Activated CD8-positive, alpha-beta memory T cell treated with anti-CD3 and anti-CD28 coated beads for 36 hours (primary cell): ENCODE measurements around the gene MAPRE2. TPM values are rescaled to one million over a fixed set of nuclear protein-coding genes. Genes with fewer than 3 reads are reported as not detected.
"Not testable (repeated sequence)": the region's sequence is repeated elsewhere in the genome, so short reads cannot be mapped to it uniquely, and the experiment has no call there.

Experiments
- CTCF ChIA-PET: fragments of 350-600 bp; sonication (Branson Sonifier 250); formaldehyde crosslinking; loops from one replicate; lab custom pipeline; 2021; ENCODE audit warnings: antibody characterized with exemption; lab: Charles Lee
- POLR2A ChIA-PET: fragments of 350-600 bp; sonication (Branson Sonifier 250); formaldehyde crosslinking; loops from one replicate; lab custom pipeline; 2021; ENCODE audit warnings: antibody characterized with exemption; lab: Charles Lee
- total RNA-seq, 2 experiments: library from RNA; stranded (reverse); gene quantifications; one replicate each; pipeline ENCODE4 v1.2.3, GENCODE V29; 2021

MAPRE2 gene
- total RNA-seq, 2 experiments from 2014 or later = 49.0 to 50.9 TPM

- ChIA-PET CTCF (no interaction called here), POLR2A (no interaction called here)
Observed at GRCh38 chr18:35107216-35107615, 66.0 kb downstream of the MAPRE2 start.

- POLR2A ChIA-PET, CTCF ChIA-PET: not testable (repeated sequence)
Observed at GRCh38 chr18:35108088-35108487, 66.9 kb downstream of the MAPRE2 start.

DNA sequence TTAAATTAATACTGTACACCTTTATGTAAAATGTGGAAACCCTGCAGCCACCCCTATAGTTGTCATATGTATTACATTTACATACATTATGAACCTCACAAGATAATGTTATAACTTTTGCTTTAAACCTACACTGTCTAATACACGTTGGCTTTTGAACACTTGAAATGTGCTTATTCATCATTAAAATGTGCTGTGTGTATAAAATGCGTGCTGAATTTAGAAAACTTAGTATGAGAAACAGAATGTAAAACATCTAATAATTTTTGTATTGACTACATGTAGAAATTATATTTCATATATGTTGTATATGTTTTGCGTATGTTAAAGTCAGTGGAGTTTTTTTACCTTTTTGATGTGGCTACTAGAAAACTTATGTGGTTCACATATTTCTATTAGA, 68.8 kb downstream of the MAPRE2 start:
- CTCF ChIA-PET = no interaction called here

DNA sequence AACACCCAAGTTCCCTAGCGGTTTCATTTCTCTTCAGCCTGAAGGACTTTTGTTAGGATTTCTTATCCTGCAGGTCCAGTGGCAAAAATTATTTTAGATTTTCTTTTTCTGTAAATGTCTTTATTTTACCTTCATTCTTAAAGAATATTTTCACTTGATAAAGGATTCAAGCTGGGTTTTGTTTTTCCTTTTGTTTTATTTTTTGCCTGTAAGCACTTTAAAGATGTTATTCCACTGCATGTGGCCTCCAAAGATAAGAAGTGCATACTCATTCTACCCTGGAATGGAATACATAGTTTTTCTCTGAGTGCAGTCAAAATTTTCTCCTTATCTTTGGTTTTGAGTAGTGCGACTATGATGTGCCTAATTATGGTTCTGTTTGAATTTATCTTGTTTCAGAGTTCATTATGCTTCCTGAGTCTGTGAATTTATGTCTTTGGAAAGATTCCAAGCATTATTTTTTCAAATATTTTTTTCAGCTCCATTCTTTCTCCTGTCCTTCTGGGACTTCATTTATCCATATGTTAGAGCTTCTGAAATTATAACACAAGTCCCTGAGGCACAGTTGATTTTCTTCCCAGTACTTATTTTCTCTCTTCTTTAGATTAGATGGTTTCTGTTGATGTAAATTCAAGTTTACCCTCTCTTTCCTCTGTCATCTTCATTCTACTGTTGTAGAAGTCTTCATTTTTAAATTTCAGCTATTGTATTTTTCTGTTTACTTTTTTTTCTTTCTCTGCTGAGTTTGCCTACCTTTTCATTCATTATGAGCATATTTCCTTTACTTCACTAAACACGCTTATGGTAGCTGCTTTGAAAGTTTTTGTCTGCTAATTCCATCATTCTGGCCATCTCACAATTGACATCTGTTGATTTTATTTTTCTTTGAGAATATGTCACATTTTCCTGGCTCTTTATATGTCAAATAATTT, 69.6 kb downstream of the MAPRE2 start:
- CTCF ChIA-PET = no interaction called here
- POLR2A ChIA-PET = no interaction called here

More for the DNA sequence above, 68.8 kb downstream of the MAPRE2 start:
- POLR2A ChIA-PET = no interaction called here

GRCh38 chr18:35112696-35113095, 71.5 kb downstream of the MAPRE2 start:
- CTCF ChIA-PET = interaction anchor here (1.3 kb wide), 1 partner anchor 11 kb away, joined by 4 read pairs; no protein-coding TSS in a partner anchor
- POLR2A ChIA-PET = no interaction called here

DNA sequence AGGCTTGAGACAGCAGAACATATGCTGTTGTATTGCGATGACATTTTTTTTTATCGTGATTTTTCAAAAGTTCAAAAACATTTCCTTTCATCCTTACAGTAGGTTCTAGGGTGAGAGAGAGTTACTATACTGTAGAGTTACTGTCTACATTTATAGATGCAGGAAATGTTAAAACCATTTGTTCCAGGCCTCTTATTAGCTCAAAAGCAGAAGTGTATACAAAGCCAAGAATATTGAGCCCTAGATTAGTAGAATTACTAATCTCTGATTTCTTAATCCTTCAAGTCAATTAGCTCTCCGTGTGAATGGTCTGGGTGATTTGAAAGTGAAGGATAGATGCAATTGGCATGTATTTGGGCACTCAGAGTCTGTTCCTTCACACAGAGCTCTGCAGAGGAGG, 73.1 kb downstream of the MAPRE2 start:
- POLR2A ChIA-PET = no interaction called here
- CTCF ChIA-PET = interaction anchor here (1.3 kb wide), 1 partner anchor 9 kb away, joined by 4 read pairs; no protein-coding TSS in a partner anchor

GRCh38 chr18:35116784-35117318, 75.6 kb downstream of the MAPRE2 start:
- CTCF ChIA-PET = no interaction called here

GRCh38 chr18:35117372-35117771, 76.2 kb downstream of the MAPRE2 start:
- CTCF ChIA-PET = no interaction called here
- POLR2A ChIA-PET = no interaction called here

More at GRCh38 chr18:35116784-35117318, 75.6 kb downstream of the MAPRE2 start:
- POLR2A ChIA-PET = no interaction called here

DNA sequence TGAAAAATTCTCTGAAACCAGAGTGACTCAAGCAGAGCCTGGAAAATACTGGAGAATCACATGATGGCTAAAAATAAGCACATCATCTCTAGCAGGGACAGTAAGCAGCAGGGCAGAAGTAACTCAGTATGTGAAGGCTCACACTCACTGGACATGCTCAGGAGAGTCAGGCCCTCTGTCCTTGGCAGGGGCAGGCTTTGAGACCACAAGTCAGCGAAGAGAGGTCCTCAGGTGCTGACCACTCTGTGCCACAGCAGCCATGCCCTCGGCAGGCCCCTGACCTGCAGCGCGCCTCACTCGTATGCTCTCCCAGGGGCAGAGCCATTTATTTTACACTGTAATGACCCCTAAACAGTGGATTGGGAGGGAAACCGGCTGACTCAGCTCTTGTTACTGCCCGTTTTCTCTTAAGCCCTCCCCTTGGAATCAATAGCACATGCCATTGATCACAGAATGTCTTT, 76.8 kb downstream of the MAPRE2 start:
- CTCF ChIA-PET = no interaction called here
- POLR2A ChIA-PET = no interaction called here

DNA sequence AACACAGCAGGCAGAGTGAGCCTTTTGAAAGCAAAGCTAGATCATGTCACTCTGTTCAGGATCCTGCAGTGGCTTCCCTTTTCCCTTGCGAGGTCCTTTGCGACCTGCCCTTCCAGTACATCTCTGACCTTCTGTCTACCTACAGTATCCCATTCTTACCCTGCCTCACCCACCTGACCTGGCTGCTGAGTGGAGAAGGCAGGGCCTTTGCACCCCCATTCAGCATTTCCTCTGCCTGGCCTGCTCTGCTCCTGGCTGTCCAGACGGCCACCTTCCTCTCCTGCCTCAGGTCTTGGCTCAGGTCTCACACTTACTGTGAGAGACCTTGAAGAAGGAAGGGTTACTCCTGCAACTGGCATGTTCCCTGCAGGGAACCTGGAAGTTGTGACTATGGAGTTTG, 77.4 kb downstream of the MAPRE2 start:
- POLR2A ChIA-PET = no interaction called here

DNA sequence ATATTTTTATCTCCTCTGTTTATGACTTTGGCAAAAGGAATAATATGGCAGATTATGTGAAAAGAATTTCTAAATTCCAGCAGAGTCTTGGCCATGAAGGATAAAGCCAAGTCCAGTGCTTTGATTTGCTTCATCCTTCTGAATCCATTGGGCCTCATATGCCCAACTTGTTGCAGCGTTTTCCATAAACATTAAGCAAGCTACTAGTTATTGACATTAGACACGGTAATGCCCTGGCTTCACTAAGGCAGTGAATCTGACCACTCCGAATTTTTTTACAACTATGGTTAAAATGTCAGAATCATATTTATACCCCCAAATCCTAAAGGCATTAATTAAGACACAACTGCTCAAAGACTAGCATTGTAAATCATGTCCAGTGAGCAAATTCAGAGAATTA, 79.8 kb downstream of the MAPRE2 start:
- CTCF ChIA-PET = interaction anchor here (1.4 kb wide), 1 partner anchor 144 kb away, joined by 4 read pairs; no protein-coding TSS in a partner anchor
- POLR2A ChIA-PET = no interaction called here

More for the DNA sequence above, 77.4 kb downstream of the MAPRE2 start:
- CTCF ChIA-PET = no interaction called here

DNA sequence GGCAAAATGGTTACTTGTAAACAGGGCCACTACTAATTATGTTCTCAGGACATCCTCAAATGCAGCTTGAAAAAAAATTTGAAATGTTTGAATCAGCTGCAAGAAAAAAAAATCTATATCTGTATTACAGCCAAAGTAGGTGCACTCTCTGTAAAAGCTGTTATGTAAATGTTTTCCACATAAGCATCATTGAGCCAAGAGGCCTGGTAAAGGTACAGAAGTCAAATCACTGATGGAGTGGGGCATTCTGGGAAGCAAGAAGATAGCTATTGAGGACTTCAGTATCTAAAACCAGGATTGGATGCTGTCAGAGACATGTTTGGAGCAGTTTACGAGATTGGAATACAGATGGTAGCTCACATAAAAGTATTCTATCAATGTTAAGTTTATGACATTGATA, 80.3 kb downstream of the MAPRE2 start:
- POLR2A ChIA-PET = no interaction called here
- CTCF ChIA-PET = interaction anchor here (1.4 kb wide), 1 partner anchor 144 kb away, joined by 4 read pairs; no protein-coding TSS in a partner anchor

GRCh38 chr18:35122586-35123224, 81.5 kb downstream of the MAPRE2 start:
- POLR2A ChIA-PET = no interaction called here
- CTCF ChIA-PET = interaction anchor here (1.8 kb wide), 1 partner anchor 9 kb away, joined by 4 read pairs; no protein-coding TSS in a partner anchor

GRCh38 chr18:35123811-35124210, 82.6 kb downstream of the MAPRE2 start:
- POLR2A ChIA-PET = no interaction called here
- CTCF ChIA-PET = interaction anchor here (1.8 kb wide), 1 partner anchor 10 kb away, joined by 4 read pairs; no protein-coding TSS in a partner anchor

- ChIA-PET CTCF (no interaction called here), POLR2A (no interaction called here)
Observed at GRCh38 chr18:35127201-35127600, 86.0 kb downstream of the MAPRE2 start.

DNA sequence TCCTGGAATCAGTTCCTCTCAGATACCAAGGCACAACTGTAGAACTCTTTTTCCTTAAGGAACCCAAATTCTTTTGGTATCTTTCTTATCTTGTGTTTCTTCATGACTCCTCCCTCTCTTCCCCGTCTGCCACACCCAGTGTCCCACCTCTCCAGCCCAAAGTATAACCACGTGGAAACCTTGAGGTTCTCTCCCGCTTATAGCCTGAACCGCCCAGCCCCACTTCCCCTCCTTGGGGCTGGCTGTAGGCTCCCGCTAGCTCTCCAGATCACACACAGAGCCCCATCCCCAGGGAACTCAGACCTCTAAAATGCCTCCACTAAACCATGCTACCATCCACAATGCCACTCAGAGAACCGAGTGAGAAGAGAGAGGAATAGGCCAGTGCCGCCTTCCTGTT, 87.5 kb downstream of the MAPRE2 start:
- POLR2A ChIA-PET = no interaction called here
- CTCF ChIA-PET = no interaction called here

DNA sequence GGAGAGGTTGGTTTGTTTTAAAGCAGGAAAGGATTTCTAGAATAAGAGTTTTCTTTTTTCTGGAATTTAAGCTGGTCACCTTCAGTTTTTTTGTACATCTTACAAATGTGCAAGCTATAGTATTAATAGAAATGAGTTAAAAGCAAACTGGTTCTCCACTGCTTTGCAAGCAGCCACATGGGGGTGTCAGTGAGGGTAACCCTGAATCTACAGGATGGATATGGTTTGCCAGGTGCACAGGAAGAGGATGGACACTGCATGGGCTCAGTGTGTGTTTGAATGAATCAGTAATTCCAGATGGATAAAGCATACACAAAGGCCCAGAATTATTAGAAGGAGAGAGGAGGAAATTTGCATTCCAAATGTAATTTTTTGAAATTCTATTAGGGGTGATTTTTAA, 89.0 kb downstream of the MAPRE2 start:
- POLR2A ChIA-PET = no interaction called here

DNA sequence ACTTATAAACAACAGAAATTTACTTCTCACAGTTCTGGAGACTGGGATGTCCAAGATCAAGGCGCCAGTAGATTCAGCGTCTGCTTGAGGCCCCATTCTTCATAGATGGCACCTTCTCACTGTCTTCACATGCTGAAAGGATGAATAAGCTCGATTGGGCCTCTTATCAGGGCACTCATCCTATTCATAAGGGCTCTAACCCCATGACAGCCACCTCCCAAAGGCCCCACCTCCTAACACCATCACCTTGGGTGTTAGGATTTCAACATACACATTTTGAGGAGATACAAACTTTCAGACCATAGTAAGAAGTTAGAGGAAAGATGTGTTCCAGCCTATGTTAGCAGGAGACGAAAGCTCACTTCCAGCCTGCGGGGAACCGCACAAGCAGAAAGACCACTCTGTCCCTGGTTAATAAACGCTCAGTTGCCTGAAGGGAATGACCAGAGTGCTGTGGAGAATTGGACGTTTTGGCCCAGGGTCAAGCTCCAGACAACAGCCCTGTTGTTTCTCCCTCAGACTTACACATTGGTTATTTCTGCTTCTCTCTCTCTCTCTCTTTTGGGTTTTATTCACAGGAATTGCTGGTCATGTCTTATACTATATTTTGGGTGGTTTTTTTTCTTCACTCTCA, 90.3 kb downstream of the MAPRE2 start:
- POLR2A ChIA-PET = no interaction called here
- CTCF ChIA-PET = no interaction called here

More for the DNA sequence above, 89.0 kb downstream of the MAPRE2 start:
- CTCF ChIA-PET = interaction anchor here (1.0 kb wide), 1 partner anchor 13 kb away, joined by 3 read pairs; no protein-coding TSS in a partner anchor
